Lower lobe of right lung (tissue), 2 donors: ENCODE measurements around the gene CHRDL1. TPM values are rescaled to one million over a fixed set of nuclear protein-coding genes. Genes with fewer than 3 reads are reported as not detected.

Experiments used
- ATAC-seq, 2 donors: fragments of 200-7000 bp; cut with Tn5 transposase; one replicate each; pipeline ENCODE4 v1.9.1; 2020 to 2022; ENCODE audit warnings: mild to moderate bottlenecking in 2 of 2, moderate library complexity in 2 of 2
- DNase-seq: peaks from one replicate; pipeline ENCODE4 v3.0.0-alpha.2; 2020
- H3K27ac ChIP-seq: fragments of 200-600 bp; one replicate; pipeline ENCODE4 v1.8.0; 2022
- H3K27me3 ChIP-seq: fragments of 200-600 bp; one replicate; pipeline ENCODE4 v1.8.0; 2022; ENCODE audit warnings: low read depth
- H3K36me3 ChIP-seq: fragments of 200-600 bp; one replicate; pipeline ENCODE4 v1.8.0; 2022; ENCODE audit warnings: mild to moderate bottlenecking
- H3K4me1 ChIP-seq: fragments of 200-600 bp; one replicate; pipeline ENCODE4 v1.8.0; 2022
- H3K4me3 ChIP-seq: fragments of 200-600 bp; one replicate; pipeline ENCODE4 v1.8.0; 2022; ENCODE audit warnings: mild to moderate bottlenecking
- H3K9me3 ChIP-seq: fragments of 200-600 bp; one replicate; pipeline ENCODE4 v1.8.0; 2022
- intact Hi-C: fragments of 100-400 bp; cut with DNase I; formaldehyde crosslinking; loops from one replicate; pipeline ENCODE4 v1.11.0; 2022
- total RNA-seq: library from RNA; stranded (reverse); fragmentation: NEBNext Ultra II Directional; extraction: Animal tissue kit (Norgen Biotek cat#: 25700); gene quantifications from one replicate; pipeline ENCODE4 v1.2.1, GENCODE V29; 2021
- TF ChIP-seq, protein P1 (sequence below): fragments of 200-600 bp; IDR thresholded peaks from one replicate; pipeline ENCODE4 v1.8.0; 2022; ENCODE audit warnings: antibody characterized with exemption, mild to moderate bottlenecking
- donor health status: DM: no; HTN: yes; CAD: no; lungs with severe emphysema.

Gene CHRDL1
- total RNA-seq, 1 donor from 2014 or later = 60.6 TPM

DNA sequence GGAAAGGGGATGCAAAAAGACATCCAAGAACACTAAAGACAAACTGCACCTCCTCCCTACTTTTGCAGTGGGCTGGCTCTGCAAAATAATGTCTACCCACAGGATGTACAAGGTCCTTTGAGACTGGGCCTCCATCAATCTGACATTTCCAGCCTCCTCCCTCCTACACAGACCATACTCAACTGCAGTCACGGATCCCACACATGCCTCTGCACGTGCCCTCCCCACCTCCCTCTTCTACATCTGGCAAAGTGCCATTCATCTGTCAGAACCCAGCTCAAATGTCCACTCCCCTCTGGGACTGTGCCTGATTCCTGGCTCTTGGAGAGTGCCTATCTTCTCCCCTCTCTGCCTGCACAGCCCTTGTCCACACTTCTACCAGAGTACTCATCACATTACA, 50.3 kb downstream of the CHRDL1 start:
- Histone ChIP-seq H3K27ac (no peak overlapping the region), H3K27me3 (no peaks in the 10 kb centered on the region), H3K9me3 (no peaks in the 10 kb centered on the region), H3K4me3 (no peak overlapping the region), H3K4me1 (no peaks in the 10 kb centered on the region), H3K36me3 (no peaks in the 10 kb centered on the region)
- TF ChIP-seq, protein P1, sequence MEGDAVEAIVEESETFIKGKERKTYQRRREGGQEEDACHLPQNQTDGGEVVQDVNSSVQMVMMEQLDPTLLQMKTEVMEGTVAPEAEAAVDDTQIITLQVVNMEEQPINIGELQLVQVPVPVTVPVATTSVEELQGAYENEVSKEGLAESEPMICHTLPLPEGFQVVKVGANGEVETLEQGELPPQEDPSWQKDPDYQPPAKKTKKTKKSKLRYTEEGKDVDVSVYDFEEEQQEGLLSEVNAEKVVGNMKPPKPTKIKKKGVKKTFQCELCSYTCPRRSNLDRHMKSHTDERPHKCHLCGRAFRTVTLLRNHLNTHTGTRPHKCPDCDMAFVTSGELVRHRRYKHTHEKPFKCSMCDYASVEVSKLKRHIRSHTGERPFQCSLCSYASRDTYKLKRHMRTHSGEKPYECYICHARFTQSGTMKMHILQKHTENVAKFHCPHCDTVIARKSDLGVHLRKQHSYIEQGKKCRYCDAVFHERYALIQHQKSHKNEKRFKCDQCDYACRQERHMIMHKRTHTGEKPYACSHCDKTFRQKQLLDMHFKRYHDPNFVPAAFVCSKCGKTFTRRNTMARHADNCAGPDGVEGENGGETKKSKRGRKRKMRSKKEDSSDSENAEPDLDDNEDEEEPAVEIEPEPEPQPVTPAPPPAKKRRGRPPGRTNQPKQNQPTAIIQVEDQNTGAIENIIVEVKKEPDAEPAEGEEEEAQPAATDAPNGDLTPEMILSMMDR = no peak
- ATAC-seq (no peak), DNase-seq (no peak)
- intact Hi-C loops = no loop called here

DNA sequence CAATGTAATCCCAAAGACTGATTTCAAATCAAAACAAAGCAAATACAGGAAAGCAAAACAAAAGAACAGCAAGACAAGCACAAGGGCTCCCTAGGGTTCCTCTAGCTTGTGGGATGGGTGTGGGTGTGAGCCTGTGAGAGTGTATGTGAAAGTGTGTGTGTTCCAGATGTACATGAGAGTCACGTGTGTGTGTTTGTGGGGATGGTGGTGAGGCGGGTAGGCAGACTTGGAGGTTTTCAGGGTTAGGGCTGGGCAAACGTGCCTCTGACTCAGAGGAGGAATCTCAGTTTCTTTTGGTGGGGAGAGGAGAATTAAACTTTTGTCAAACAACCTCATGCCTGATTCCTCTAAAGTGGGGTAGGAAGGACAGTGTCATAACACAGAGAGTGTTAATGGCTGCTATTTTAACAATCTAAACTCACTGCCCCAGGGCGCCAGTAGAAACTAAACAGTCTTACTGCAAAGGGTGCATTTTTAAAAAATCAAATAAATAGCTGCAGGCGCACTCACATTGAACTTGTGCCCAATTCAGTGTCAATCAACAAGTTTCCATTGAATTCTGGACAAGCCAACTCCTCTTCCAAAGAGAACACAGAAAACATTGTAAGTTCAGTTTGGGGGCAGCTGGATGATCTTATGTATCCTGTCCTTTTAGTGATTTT, 51.8 kb downstream of the CHRDL1 start:
- Histone ChIP-seq H3K27ac (no peak overlapping the region), H3K9me3 (no peaks in the 10 kb centered on the region), H3K27me3 (no peaks in the 10 kb centered on the region), H3K4me3 (no peak overlapping the region), H3K4me1 (no peaks in the 10 kb centered on the region), H3K36me3 (no peaks in the 10 kb centered on the region)
- TF ChIP-seq, protein P1 = no peak
- intact Hi-C loops = no loop called here
- DNase-seq (no peak), ATAC-seq (no peak)

DNA sequence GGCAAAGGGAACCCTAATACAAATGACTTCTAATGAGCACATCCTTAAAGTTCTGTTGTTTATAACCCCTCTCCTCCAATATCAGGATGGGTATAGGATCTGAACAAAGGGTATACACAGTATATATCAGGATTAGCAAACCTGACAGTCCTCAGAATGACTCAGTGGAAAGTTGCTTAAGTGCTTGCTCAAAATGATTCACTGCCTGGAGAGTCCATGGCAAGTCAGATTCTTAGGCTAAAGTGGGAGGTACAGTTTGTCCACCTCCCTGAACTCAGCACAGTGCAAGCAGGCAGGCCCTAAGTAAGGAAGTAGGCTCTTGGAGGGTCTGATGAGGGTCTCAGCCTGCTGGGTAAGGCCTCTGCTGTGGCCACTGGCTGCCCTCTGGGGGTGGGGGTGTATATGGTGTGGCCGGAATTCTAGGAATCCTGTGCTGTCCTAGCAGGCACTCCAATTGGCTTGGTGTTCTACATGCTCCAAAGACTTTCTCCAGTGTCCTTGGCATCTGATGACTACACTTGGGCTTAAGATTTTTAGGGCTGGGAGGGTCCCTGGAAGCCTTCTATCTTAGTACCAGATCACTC, 54.3 kb downstream of the CHRDL1 start:
- Histone ChIP-seq H3K27me3 (no peaks in the 10 kb centered on the region), H3K27ac (no peak overlapping the region), H3K9me3 (no peaks in the 10 kb centered on the region), H3K4me1 (no peaks in the 10 kb centered on the region), H3K4me3 (no peak overlapping the region), H3K36me3 (no peaks in the 10 kb centered on the region)
- DNase-seq (no peak), ATAC-seq (peak in 1 of 2 donors; percentile 54)
- intact Hi-C loops = no loop called here
- TF ChIP-seq, protein P1 = no peak

DNA sequence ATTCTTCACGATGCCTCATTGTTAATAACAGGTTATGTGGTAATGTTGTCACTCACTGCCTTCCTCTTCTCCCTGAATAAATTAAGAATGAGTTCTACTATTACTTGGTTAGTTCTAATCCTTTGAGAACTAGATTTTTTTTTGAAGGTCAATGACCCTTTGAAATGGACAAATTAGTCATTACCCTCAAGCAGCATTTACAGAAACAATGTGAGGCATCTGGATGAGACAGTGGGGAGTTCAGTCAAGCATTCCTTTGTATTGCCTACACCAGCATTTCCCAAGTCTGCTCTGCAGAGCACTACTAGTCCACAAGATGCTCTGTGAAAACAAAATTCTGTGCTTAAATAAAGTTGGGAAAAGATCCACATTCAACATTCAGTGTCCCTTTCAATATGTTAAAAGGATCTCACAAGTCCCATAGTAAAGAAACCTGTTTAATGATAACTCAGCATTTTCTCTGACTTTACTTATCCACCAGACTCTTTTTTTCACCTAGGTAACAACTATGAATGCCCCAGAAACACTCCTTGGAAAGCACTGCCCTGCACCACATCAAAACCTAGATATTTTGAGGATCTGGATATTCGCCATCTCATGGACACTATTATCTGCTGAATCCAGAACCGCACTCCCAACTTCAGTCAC, 60.6 kb downstream of the CHRDL1 start:
- no peak for DNase-seq
- no peak for ATAC-seq

DNA sequence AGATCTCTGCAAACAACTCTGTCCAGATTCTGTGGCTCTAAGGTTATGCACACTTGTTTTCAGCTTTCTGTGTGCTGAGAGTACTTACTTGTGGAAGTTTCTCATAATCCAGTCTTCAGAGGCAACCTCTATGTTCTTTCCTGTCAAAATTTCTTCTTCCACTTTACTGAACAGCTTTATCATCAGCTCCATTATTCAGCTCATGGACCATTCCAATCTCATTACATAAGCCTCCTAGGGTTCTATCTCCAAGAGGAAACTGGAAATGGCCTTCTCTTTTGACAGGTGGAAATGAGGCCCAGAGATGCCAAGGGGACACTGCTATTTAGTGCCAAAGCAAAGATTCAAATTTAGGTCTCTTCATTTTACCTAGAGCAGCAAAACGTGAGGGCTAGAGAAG, 61.3 kb downstream of the CHRDL1 start:
- intact Hi-C loops = no loop called here
- Histone ChIP-seq H3K4me3 (no peak overlapping the region), H3K36me3 (no peaks in the 10 kb centered on the region), H3K9me3 (no peaks in the 10 kb centered on the region), H3K27me3 (no peaks in the 10 kb centered on the region), H3K27ac (no peak overlapping the region), H3K4me1 (no peaks in the 10 kb centered on the region)
- ATAC-seq (no peak), DNase-seq (no peak)
- TF ChIP-seq, protein P1 = no peak

More for the DNA sequence above, 60.6 kb downstream of the CHRDL1 start:
- Histone ChIP-seq H3K4me3 (no peak overlapping the region), H3K9me3 (no peaks in the 10 kb centered on the region), H3K36me3 (no peaks in the 10 kb centered on the region), H3K27ac (no peak overlapping the region), H3K4me1 (no peaks in the 10 kb centered on the region), H3K27me3 (no peaks in the 10 kb centered on the region)
- intact Hi-C loops = no loop called here
- TF ChIP-seq, protein P1 = no peak
